T follicular helper cell (primary cell): ENCODE results near the gene YTHDF1.

Source experiments
- DNase-seq: peaks from one replicate; pipeline ENCODE4 v3.0.0-alpha.2; 2020; ENCODE audit warnings: low read depth

Gene YTHDF1

DNA sequence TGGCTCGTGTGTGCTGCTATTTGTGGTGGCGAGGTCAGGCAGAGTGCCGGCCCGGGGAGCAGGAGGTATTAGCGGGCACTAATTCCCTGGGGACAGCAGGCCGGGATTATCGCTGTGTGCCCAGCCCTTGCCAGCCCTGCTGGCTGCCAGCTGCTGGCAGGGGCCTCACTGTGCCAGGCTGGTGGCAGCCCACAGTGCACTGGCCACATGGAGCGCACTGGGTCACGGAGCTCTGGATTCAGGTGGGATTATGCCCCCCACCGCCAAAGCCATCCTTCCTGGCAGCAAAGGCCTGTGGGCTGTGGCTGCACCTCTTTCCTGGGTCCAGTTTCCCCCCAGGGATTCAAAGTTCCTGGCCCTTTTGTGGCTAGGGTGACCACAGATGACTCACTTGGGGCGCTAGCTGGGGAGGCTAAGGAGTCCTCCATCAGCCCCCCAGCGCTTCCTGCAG, 59.7 kb downstream of the YTHDF1 start:
- DNase-seq, result no peak

DNA sequence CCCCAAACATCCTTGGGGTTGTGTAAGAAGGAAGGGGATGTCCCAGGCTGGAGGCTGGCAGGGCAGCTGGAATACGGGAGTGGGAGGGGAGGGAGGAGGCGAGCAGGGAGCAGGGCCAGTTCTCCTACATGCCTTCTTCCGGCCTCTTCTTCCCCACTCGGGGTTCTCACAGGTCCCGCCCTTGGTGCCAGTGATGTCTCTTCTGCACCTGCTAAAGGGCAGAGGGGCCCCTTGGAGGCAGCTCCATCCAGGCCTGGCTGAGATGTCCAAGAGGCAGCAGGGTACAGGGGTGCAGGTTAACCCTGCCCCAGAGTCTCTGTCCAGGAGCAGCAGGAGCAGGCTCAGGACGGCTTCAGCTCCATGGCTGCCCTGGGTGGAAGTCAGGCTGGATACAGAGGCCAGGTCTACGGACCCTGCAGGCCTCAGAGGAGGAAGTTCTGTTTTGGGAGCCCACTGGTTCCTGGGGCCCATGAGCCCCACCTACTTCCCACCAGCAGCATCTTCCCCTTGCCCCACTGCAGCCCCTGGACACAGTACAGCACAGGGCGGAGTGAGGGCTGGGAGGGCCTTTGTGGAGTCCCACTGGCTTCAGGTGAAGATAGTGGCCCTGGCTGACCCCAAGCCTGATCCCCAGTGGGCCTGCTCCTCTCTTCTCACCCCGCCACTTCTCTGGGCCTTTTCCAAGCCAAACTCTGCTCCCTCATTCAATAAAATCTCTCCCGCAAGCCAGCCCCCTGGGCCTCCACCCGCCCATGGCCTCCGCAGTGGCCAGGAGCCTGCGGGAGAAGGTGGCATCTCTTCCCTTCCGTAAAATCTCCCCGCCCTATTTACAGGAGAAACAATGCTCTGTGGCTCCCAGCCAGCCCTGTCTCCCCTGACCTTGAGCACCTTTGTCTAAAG, 60.4 kb downstream of the YTHDF1 start:
- DNase-seq, result no peak

GRCh38 chr20:63154395-63154794, 61.5 kb downstream of the YTHDF1 start:
- no peak for DNase-seq

- DNase-seq, result no peak
Measured at GRCh38 chr20:63153254-63154221, 62.4 kb downstream of the YTHDF1 start.

DNA sequence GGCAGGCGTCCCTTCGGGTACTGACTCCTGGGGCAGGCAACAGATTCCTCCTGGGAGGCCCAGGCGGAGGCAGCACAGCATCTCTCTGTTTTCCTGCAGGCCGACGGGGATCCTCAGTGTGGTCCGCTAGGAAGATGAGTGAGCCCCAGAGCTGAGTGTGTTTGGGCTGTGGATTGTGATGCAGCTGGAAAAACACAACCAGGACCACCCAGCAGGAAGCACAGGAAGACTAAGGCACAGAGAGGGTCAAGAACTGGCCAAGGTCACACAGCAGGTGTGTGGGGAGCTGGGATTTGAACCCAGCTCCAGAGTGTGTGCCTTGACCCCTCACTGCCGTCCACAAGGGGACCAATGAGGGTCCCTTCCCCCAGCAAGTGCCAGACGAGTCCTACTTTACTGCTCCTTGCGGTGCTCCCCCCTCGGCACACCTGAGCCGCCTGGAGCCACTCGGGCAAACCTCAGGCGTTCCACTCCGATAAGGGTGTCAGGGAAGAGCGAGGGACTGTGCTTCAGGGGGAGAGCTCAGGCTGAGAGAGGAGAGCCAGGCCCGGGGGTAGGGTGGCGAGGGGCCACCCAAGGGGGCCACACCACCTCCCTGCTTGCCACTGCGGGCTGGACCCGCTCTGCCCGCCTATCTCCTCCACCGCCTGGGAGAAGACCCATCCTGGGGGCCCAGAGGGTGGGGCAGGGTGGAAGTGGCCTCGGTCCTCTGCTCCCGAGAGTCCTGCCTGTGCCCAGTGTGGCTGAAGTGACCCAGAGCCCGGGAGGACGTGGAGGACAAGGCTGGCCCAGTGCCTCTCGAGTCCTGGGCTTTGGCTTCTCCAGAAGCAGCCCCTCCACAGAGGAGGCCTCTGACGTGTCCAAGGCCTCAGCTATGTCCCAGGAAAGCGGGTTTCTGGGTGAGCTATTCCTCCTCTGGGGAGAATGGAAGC, 63.3 kb downstream of the YTHDF1 start:
- no peak for DNase-seq

- no peak for DNase-seq
Measured at GRCh38 chr20:63151554-63152321, 64.2 kb downstream of the YTHDF1 start.

DNA sequence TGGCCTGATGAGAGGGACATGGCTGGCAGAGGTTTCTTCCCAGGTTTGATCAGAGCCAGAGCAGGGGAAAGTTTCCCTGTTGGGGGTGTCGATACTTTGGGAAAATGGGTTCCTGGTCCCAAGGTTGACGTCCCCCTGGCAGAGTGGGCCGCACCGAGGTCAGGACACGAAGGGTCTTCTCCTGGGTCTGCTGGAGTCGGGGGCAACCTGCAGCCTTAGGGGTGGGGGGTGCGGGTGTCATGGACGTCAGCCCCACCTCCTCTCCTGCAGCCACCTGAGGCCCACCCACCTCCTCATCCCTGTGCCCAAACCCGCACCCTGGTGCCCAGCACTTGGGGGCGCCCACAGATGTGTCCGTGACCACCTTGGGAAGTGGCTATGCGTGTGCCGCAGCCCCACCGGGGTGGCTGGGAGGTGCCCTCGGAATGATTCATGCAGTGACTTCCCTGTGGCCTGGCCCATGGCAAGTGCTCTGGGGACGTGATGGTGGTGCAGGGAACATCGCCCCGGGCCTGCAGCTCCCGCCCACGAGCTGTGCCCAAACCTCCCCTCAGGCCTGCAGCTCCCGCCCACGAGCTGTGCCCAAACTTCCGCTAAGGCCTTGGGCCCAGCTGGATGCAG, 64.9 kb downstream of the YTHDF1 start:
- DNase-seq, result no peak

- DNase-seq, result no peak
Measured at GRCh38 chr20:63150391-63150898, 65.5 kb downstream of the YTHDF1 start.

DNA sequence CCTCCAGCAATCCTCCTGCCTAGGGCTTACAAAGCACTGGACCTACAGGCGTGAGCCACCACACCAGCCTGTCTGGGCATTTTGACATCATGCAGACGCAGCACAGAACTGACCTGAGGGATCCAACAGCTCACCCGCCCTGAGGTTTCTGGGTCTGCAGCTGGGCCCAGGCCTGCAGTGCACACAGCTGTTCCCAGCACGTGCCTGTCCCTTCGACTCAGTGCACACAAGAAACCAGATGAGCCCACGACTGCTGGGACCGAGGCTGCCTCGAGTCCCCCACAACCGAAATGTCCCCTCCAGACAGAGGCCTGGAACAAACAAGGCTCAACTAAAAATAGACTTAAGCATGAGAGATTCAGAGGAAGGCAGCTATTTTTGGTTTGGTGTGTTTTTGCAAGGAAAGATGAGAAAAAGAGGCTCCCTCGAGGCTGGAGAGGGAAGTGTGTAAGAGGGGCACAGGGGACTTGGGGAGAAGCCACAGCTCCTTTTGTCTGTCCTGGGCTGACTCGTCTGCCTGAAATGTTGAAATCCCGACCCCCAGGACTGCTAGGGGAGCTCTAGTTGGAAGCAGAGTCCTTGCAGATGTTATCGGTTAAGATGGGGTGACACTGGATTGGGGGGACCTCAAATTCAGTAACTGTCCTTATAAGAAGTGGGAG, 66.3 kb downstream of the YTHDF1 start:
- no peak for DNase-seq

- DNase-seq, result no peak
Measured at GRCh38 chr20:63148696-63149095, 67.2 kb downstream of the YTHDF1 start.

- no peak for DNase-seq
Measured at GRCh38 chr20:63147532-63147931, 68.4 kb downstream of the YTHDF1 start.
